A673 (cell line): ENCODE data around the gene PLEKHA3.
"Not testable (repeated sequence)": the region's sequence is repeated elsewhere in the genome, so short reads cannot be mapped to it uniquely, and the experiment has no call there.

Source experiments
- EZH2 ChIP-seq: fragments of 200-600 bp; sonication (generic); IDR thresholded peaks from 2 replicates; pipeline ENCODE4 v1.6.1; 2017; ENCODE audit warnings: borderline replicate concordance, low read depth, mild to moderate bottlenecking, mixed read lengths, antibody characterized with exemption, low read length; ENCODE audit not compliant: poor library complexity, severe bottlenecking
- TF ChIP-seq, protein P1 (sequence below): fragments of 300-800, 200-600 bp; sonication (generic); conservative IDR thresholded peaks from 2 replicates; pipeline ENCODE4 v1.5.1; 2017; ENCODE audit warnings: low read depth, mild to moderate bottlenecking, antibody characterized with exemption, low read length, moderate library complexity, mixed read lengths

DNA sequence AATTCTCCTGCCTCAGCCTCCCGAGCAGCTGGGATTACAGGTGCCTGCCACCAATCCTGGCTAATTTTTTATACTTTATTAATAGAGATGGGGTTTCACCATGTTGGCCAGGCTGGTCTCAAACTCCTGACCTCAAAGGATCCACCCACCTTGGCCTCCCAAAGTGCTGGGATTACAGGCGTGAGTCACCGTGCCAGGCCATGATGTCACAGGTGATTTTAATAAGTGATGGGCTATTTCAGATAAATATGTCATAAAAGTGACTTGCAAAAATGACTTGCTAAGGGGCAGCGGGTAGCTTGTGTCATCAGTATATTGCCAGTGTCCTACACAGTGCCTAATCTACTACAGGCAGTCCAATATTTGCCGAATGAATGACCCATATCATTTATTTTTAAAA, 8.9 kb upstream of the PLEKHA3 start:
- TF ChIP-seq, protein P1, sequence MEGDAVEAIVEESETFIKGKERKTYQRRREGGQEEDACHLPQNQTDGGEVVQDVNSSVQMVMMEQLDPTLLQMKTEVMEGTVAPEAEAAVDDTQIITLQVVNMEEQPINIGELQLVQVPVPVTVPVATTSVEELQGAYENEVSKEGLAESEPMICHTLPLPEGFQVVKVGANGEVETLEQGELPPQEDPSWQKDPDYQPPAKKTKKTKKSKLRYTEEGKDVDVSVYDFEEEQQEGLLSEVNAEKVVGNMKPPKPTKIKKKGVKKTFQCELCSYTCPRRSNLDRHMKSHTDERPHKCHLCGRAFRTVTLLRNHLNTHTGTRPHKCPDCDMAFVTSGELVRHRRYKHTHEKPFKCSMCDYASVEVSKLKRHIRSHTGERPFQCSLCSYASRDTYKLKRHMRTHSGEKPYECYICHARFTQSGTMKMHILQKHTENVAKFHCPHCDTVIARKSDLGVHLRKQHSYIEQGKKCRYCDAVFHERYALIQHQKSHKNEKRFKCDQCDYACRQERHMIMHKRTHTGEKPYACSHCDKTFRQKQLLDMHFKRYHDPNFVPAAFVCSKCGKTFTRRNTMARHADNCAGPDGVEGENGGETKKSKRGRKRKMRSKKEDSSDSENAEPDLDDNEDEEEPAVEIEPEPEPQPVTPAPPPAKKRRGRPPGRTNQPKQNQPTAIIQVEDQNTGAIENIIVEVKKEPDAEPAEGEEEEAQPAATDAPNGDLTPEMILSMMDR = not testable (repeated sequence)
- TF ChIP-seq EZH2 = not testable (repeated sequence)
